ENCODE measurements around the gene SCYL3. TPM values are rescaled to one million over a fixed set of nuclear protein-coding genes. Genes with fewer than 3 reads are reported as not detected.
"Not testable (repeated sequence)": the region's sequence is repeated elsewhere in the genome, so short reads cannot be mapped to it uniquely, and the experiment has no call there.

The SCYL3 gene
- total and polyA plus RNA-seq, 2 experiments from 2014 or later: 2.2 to 6.8 TPM

- peaks cover 19% of the 10 kb centered on the region for H3K9me3 Mint-ChIP-seq
- TF ChIP-seq CTCF (conservative IDR thresholded peaks at IDR 0.05; ENCODE audit: low read depth in 2 of 2) (no peak), JUNB (IDR thresholded peaks at IDR 0.05; ENCODE audit: unreplicated experiment) (no peak), ZNF114 (CRISPR knock-in tag; IDR thresholded peaks at IDR 0.05) (no peak), ZNF331 (CRISPR knock-in tag; IDR thresholded peaks at IDR 0.05; ENCODE audit: low read depth) (no peak), STAT1 (IDR thresholded peaks at IDR 0.05; ENCODE audit: unreplicated experiment) (no peak)
- no peaks in the 10 kb centered on the region for H3K4me1 ChIP-seq (ENCODE audit: insufficient read depth)
- no peaks in the 10 kb centered on the region for H3K27me3 ChIP-seq (ENCODE audit: insufficient read depth)
- peaks cover 3% of the 10 kb centered on the region for H3K27me3 Mint-ChIP-seq (ENCODE audit: insufficient read depth, low read depth, poor library complexity)
- DNase-seq (ENCODE audit: low spot score): no peak
- no peaks in the 10 kb centered on the region for H3K79me2 ChIP-seq (replicated peaks; ENCODE audit: insufficient read depth)
- no peak overlapping the region for H3K4me3 Mint-ChIP-seq
- peaks cover 23% of the 10 kb centered on the region for H3K36me3 ChIP-seq (ENCODE audit: insufficient read depth)
- H3K27ac ChIP-seq (ENCODE audit: low read depth): no peak overlapping the region
- no peaks in the 10 kb centered on the region; the same call in 1 of the 2 replicates for H4K20me1 ChIP-seq (replicated peaks; ENCODE audit: insufficient read depth)
- H3K4me2 ChIP-seq: no peak overlapping the region
- H3K36me3 Mint-ChIP-seq (ENCODE audit: low read depth): peaks cover 75% of the 10 kb centered on the region
- no peaks in the 10 kb centered on the region for H3F3A ChIP-seq (replicated peaks; ENCODE audit: low read depth)
- no peak overlapping the region for H3K4me3 ChIP-seq
- no peaks in the 10 kb centered on the region for H3K4me1 Mint-ChIP-seq
- no peak for ATAC-seq
- no peak overlapping the region for H3K27ac Mint-ChIP-seq
- H2AFZ ChIP-seq: no peak overlapping the region
- no peaks in the 10 kb centered on the region for H3K9me2 ChIP-seq (ENCODE audit: insufficient read depth)
These were observed 20.8 kb downstream of the SCYL3 start for GRCh38 chr1:169872906-169873305.

GRCh38 chr1:169871988-169872387 lies 21.7 kb downstream of the SCYL3 start:
- H3K4me3 Mint-ChIP-seq; H3K4me2 ChIP-seq; DNase-seq (ENCODE audit: low spot score); H3K27ac Mint-ChIP-seq; H3K27me3 ChIP-seq (ENCODE audit: insufficient read depth); H2AFZ ChIP-seq; H3K9me2 ChIP-seq (ENCODE audit: insufficient read depth); ATAC-seq; H3F3A ChIP-seq (replicated peaks; ENCODE audit: low read depth); H3K27me3 Mint-ChIP-seq (ENCODE audit: insufficient read depth, low read depth, poor library complexity); H3K4me3 ChIP-seq; H3K4me1 Mint-ChIP-seq; H3K4me1 ChIP-seq (ENCODE audit: insufficient read depth); H3K79me2 ChIP-seq (replicated peaks; ENCODE audit: insufficient read depth); H4K20me1 ChIP-seq (replicated peaks; ENCODE audit: insufficient read depth); H3K27ac ChIP-seq (ENCODE audit: low read depth): not testable (repeated sequence)
- Mint-ChIP-seq H3K36me3 (ENCODE audit: low read depth) (peaks cover 73% of the 10 kb centered on the region), H3K9me3 (peaks cover 19% of the 10 kb centered on the region)
- peaks cover 23% of the 10 kb centered on the region for H3K36me3 ChIP-seq (ENCODE audit: insufficient read depth)

DNA sequence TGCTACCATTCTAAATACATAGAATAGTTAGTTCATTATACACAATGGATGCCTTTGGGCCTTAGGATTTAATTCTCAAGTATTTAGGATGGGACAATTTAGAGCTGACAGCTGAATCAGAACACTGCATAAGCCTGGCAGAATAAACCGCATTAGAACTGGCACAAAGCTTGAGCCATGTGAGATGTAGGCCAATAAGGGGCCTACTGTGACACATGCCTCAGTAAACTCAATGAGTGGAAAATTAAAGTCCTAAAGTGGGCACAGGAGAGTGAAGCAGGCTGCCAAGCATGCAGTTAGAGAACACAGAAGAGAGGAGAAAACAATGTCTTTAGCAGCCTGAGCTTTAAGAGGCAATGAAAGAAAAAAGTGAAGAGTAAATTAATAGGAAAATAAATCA lies 24.3 kb downstream of the SCYL3 start:
- Histone ChIP-seq H3F3A (replicated peaks; ENCODE audit: low read depth) (no peaks in the 10 kb centered on the region), H3K9me2 (ENCODE audit: insufficient read depth) (no peaks in the 10 kb centered on the region), H3K36me3 (ENCODE audit: insufficient read depth) (peaks cover 29% of the 10 kb centered on the region), H3K4me3 (no peak overlapping the region), H2AFZ (no peak overlapping the region), H4K20me1 (replicated peaks; ENCODE audit: insufficient read depth) (no peaks in the 10 kb centered on the region; the same call in 1 of the 2 replicates), H3K27me3 (ENCODE audit: insufficient read depth) (no peaks in the 10 kb centered on the region), H3K4me1 (ENCODE audit: insufficient read depth) (no peaks in the 10 kb centered on the region), H3K4me2 (no peak overlapping the region), H3K79me2 (replicated peaks; ENCODE audit: insufficient read depth) (no peaks in the 10 kb centered on the region), H3K27ac (ENCODE audit: low read depth) (no peak overlapping the region)
- Mint-ChIP-seq H3K4me3 (no peak overlapping the region), H3K27ac (no peak overlapping the region), H3K27me3 (ENCODE audit: insufficient read depth, low read depth, poor library complexity) (peaks cover 3% of the 10 kb centered on the region), H3K36me3 (ENCODE audit: low read depth) (peaks cover 70% of the 10 kb centered on the region), H3K9me3 (peaks cover 19% of the 10 kb centered on the region), H3K4me1 (no peaks in the 10 kb centered on the region)
- no peak for ATAC-seq
- DNase-seq (ENCODE audit: low spot score): no peak
- no peak for TF ChIP-seq ZNF114 (CRISPR knock-in tag; IDR thresholded peaks at IDR 0.05)
- TF ChIP-seq CTCF (conservative IDR thresholded peaks at IDR 0.05; ENCODE audit: low read depth in 2 of 2): no peak
- no peak for TF ChIP-seq NANOG (IDR thresholded peaks at IDR 0.05; ENCODE audit: borderline replicate concordance)
- TF ChIP-seq ZNF331 (CRISPR knock-in tag; IDR thresholded peaks at IDR 0.05; ENCODE audit: low read depth): no peak
- TF ChIP-seq EZH2phosphoT487 (IDR thresholded peaks at IDR 0.05; ENCODE audit: unreplicated experiment): no peak
- TF ChIP-seq REST (IDR thresholded peaks at IDR 0.05; ENCODE audit: unreplicated experiment): no peak
- TF ChIP-seq EZH2 (IDR thresholded peaks at IDR 0.05; ENCODE audit: low read depth, unreplicated experiment): no peak
